ENCODE results near the gene CDC42EP2.

DNA sequence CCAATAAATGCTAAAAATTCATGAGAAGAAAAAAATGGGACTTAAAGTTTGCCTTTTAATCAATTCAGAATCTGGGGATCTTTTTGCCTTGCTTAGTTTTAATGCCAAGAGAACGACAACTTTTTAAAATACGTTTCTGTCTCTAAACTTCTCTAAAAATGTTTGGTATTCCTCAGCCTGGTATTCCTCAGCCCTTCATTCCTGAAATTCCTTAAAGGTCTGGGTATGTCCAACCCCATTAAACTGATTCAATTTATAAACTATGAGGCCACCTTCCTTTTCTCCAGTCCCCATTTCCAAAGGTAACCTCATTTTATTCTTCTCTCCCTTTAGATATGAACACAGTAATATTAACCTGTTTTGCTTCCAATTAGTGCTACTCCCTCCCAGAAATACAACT lies 36.3 kb upstream of the CDC42EP2 start:
- TF ChIP-seq RXRA (CRISPR knock-in tag; IDR thresholded peaks at IDR 0.05): no peak
- TF ChIP-seq SNAPC2 (CRISPR knock-in tag; IDR thresholded peaks at IDR 0.05): no peak
- no peak for TF ChIP-seq SALL1 (CRISPR knock-in tag; IDR thresholded peaks at IDR 0.05)
- no peak for TF ChIP-seq PHF8 (CRISPR knock-in tag; IDR thresholded peaks at IDR 0.05)
- no peak for TF ChIP-seq CTCF (CRISPR knock-in tag; IDR thresholded peaks at IDR 0.05)
- TF ChIP-seq, protein P1, sequence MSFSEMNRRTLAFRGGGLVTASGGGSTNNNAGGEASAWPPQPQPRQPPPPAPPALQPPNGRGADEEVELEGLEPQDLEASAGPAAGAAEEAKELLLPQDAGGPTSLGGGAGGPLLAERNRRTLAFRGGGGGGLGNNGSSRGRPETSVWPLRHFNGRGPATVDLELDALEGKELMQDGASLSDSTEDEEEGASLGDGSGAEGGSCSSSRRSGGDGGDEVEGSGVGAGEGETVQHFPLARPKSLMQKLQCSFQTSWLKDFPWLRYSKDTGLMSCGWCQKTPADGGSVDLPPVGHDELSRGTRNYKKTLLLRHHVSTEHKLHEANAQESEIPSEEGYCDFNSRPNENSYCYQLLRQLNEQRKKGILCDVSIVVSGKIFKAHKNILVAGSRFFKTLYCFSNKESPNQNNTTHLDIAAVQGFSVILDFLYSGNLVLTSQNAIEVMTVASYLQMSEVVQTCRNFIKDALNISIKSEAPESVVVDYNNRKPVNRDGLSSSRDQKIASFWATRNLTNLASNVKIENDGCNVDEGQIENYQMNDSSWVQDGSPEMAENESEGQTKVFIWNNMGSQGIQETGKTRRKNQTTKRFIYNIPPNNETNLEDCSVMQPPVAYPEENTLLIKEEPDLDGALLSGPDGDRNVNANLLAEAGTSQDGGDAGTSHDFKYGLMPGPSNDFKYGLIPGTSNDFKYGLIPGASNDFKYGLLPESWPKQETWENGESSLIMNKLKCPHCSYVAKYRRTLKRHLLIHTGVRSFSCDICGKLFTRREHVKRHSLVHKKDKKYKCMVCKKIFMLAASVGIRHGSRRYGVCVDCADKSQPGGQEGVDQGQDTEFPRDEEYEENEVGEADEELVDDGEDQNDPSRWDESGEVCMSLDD (CRISPR knock-in tag; IDR thresholded peaks at IDR 0.05; ENCODE audit: borderline replicate concordance): no peak
- TF ChIP-seq PBX2 (CRISPR knock-in tag; IDR thresholded peaks at IDR 0.05): no peak
- no peak for TF ChIP-seq ZFP37 (CRISPR knock-in tag; IDR thresholded peaks at IDR 0.05; ENCODE audit: borderline replicate concordance)
- TF ChIP-seq ZNF274 (CRISPR knock-in tag; IDR thresholded peaks at IDR 0.05): no peak
- TF ChIP-seq KMT2A (CRISPR knock-in tag; IDR thresholded peaks at IDR 0.05): no peak
- TF ChIP-seq, protein P2, sequence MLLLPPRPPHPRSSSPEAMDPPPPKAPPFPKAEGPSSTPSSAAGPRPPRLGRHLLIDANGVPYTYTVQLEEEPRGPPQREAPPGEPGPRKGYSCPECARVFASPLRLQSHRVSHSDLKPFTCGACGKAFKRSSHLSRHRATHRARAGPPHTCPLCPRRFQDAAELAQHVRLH (CRISPR knock-in tag; IDR thresholded peaks at IDR 0.05; ENCODE audit: borderline replicate concordance, low read depth): no peak
- TF ChIP-seq ZZZ3 (CRISPR knock-in tag; IDR thresholded peaks at IDR 0.05; ENCODE audit: borderline replicate concordance): no peak
- no peak for TF ChIP-seq ZNF282 (IDR thresholded peaks at IDR 0.05; ENCODE audit: partially characterized antibody)
- no peak for TF ChIP-seq POLR2G (IDR thresholded peaks at IDR 0.05; ENCODE audit: low read depth, low read length)
